Activated CD4-positive, alpha-beta memory T cell treated with anti-CD3 and anti-CD28 coated beads for 36 hours (primary cell): Measurements from ENCODE around the gene OR52K1. TPM values are rescaled to one million over a fixed set of nuclear protein-coding genes. Genes with fewer than 3 reads are reported as not detected.

ENCODE experiments used
- CTCF ChIA-PET: fragments of 350-600 bp; sonication (Branson Sonifier 250); formaldehyde crosslinking; loops from one replicate; lab custom pipeline; 2021; ENCODE audit warnings: antibody characterized with exemption, inconsistent platforms; lab: Charles Lee
- POLR2A ChIA-PET: fragments of 350-600 bp; sonication (Branson Sonifier 250); formaldehyde crosslinking; loops from one replicate; lab custom pipeline; 2021; ENCODE audit warnings: antibody characterized with exemption; lab: Charles Lee
- DNase-seq: peaks from one replicate; pipeline ENCODE4 v3.0.0-alpha.2; 2020
- H3K27ac Mint-ChIP-seq: one replicate; pipeline ENCODE4 v1.8.0; 2021; ENCODE audit warnings: mixed read lengths
- H3K27me3 Mint-ChIP-seq: one replicate; pipeline ENCODE4 v1.8.0; 2021; ENCODE audit warnings: mixed read lengths
- H3K36me3 Mint-ChIP-seq: one replicate; pipeline ENCODE4 v1.8.0; 2021; ENCODE audit warnings: mixed read lengths
- H3K4me1 Mint-ChIP-seq: one replicate; pipeline ENCODE4 v1.8.0; 2021; ENCODE audit warnings: low read depth, mixed read lengths
- H3K4me3 Mint-ChIP-seq: one replicate; pipeline ENCODE4 v1.8.0; 2021; ENCODE audit warnings: mild to moderate bottlenecking, mixed read lengths
- H3K9me3 Mint-ChIP-seq: one replicate; pipeline ENCODE4 v1.8.0; 2021; ENCODE audit warnings: mixed read lengths
- intact Hi-C: fragments of 100-400 bp; cut with micrococcal nuclease; formaldehyde crosslinking; loops from one replicate; pipeline ENCODE4 v1.15.1; 2023
- total RNA-seq, 2 experiments: library from RNA; stranded (reverse); gene quantifications; one replicate each; pipeline ENCODE4 v1.2.3, GENCODE V29; 2021

Gene OR52K1
- total RNA-seq, result not detected

DNA sequence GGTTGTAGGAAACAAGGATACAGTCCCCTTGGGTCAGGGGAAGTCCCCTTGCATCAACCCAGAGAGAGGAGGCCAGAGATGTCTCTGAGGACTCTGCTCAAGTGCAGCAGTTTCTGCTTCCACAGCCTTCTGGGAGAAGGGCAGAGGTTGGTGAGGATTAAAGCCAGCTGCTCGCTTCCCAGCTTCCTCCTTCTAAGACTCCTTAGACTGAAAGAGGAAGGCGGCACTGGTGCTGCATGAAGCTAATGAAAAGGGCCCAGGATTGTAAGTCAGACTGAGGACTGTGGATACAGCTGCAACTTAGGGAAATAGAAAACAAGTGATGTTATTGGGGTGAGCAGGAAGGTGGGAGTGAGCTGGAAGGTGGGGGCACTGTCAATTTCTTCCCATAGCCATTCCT is at the start of gene OR52K1:
Gene OR52K1, plus strand, starts transcription at position 202 of the 400 bp plus-strand sequence. CDS start 6,255 bp downstream, outside the sequence.
- intact Hi-C loops, result no loop called here
- DNase-seq, result no peak
- ChIA-PET POLR2A (no interaction called here), CTCF (interaction anchor here (0.8 to 1.7 kb wide), 2 partner anchors 10 to 294 kb away, joined by 3 to 10 read pairs; no protein-coding TSS in a partner anchor)
- H3K4me3 Mint-ChIP-seq, result no peak within 1 kb of the TSS
- H3K27ac Mint-ChIP-seq, result no peak within 1 kb of the TSS
- peaks cover 13% of the 10 kb centered on the region for H3K4me1 Mint-ChIP-seq
- no peaks in the 10 kb centered on the region for H3K9me3 Mint-ChIP-seq
- peaks cover 3% of the 10 kb centered on the region for H3K27me3 Mint-ChIP-seq
- H3K36me3 Mint-ChIP-seq, result no peaks in the 10 kb centered on the region

DNA sequence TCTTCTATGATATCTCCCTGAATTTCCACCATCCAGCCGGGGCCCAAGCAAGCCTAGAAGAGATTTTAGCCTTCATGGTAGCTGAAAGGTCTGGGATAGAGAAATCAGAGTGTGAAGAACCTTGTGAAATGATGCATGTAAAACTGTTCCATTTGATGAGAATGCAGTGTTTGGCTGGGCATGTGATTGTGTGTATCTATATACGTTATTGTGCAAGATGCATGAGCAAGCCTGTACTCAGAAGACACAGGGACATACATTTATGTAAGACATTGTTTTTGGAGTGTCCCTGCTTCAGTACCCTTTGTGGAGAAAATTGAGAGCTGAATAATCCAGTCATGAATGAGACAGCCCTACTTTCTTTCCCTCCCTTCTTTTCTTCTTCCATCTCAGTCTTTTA is 48.6 kb upstream of the OR52K1 start:
- H3K27me3 Mint-ChIP-seq, result peaks cover 6% of the 10 kb centered on the region
- ChIA-PET CTCF (no interaction called here), POLR2A (no interaction called here)

DNA sequence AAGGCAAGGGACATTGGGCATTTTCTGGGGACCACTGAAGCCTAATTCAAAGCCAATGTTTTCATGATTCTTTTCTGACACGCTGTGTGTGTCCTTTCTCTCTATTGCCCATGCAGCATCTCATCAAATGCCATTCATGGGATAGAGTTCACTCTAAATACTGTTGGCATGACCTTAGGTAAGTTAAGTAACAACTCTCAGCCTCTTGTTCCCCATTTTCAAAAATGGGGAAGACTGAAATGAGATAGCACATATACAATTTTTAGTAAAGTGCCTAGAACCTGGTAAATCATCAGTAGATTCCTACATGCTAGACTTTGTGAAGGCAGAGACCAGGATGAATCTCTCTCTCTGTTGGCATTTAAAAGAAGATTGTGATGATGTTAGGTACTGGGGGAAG is 46.0 kb upstream of the OR52K1 start:
- no peak for DNase-seq
- Mint-ChIP-seq H3K9me3 (peaks cover 4% of the 10 kb centered on the region), H3K36me3 (no peaks in the 10 kb centered on the region), H3K4me3 (no peak overlapping the region), H3K27me3 (peaks cover 9% of the 10 kb centered on the region), H3K4me1 (no peaks in the 10 kb centered on the region), H3K27ac (no peak overlapping the region)
- ChIA-PET POLR2A (no interaction called here), CTCF (no interaction called here)
- intact Hi-C loops, result no loop called here

More for the DNA sequence above, 48.6 kb upstream of the OR52K1 start:
- Mint-ChIP-seq H3K4me1 (no peaks in the 10 kb centered on the region), H3K9me3 (peaks cover under 1% of the 10 kb centered on the region), H3K4me3 (no peak overlapping the region), H3K36me3 (no peaks in the 10 kb centered on the region), H3K27ac (no peak overlapping the region)
- intact Hi-C loops, result no loop called here
- no peak for DNase-seq

DNA sequence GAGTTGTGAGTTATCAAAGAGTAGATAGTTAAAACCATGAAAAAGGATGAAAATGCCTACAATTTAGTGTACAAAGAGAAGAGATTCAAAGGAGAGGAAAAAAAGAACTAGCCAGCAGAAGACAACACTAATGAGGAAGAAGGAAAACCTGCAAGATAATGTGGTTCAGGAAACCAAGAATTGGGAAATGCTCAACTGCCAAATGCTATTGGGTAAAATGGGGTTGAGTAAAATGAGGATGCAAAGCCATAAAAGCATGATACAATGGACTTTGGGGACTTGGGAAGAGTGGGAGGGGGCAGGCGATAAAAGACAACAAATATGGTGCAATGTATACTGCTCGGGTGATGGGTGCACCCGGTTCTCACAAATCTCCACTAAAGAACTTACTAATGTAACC is 40.9 kb upstream of the OR52K1 start:
- H3K9me3 Mint-ChIP-seq, result peaks cover 4% of the 10 kb centered on the region
- no peak for DNase-seq
- H3K36me3 Mint-ChIP-seq, result no peaks in the 10 kb centered on the region
- POLR2A ChIA-PET, result no interaction called here
- peaks cover 8% of the 10 kb centered on the region for H3K27me3 Mint-ChIP-seq
- no peak overlapping the region for H3K4me3 Mint-ChIP-seq
- H3K27ac Mint-ChIP-seq, result no peak overlapping the region
- intact Hi-C loops, result no loop called here
- CTCF ChIA-PET, result no interaction called here
- H3K4me1 Mint-ChIP-seq, result no peaks in the 10 kb centered on the region

DNA sequence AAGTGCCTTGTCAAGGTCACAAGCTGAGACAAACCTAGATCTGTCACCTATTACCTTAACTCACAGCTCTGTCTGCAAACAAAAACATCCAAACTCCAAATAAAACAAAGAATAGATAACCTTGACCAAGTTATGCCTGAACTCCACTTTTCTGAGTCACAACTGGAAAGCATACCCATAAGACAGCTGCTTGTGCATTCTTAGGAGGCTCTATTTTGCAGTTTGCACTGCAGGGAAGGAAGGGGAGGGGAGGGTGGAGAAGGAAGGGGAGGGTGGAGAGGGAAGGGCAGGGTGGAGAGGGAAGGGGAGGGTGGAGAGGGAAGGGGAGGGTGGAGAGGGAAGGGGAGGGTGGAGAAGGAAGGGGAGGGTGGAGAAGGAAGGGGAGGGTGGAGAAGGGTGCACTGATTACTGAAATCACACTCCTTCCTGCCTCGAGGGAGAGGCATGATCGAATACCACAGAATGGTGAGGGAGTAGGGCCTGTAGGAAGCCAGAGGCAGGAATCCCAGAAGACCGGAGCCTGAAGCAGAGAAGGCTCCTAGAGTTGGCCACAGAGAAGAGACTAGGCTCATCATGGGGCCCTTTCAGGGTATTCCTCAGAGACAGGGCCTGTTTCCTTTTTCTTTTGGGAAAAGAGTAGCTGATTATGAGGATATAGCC is 39.1 kb upstream of the OR52K1 start:
- no peaks in the 10 kb centered on the region for H3K36me3 Mint-ChIP-seq
- ChIA-PET CTCF (interaction anchor here (1.3 kb wide), 1 partner anchor 256 kb away, joined by 3 read pairs; no protein-coding TSS in a partner anchor), POLR2A (no interaction called here)
- H3K4me3 Mint-ChIP-seq, result no peak overlapping the region
- intact Hi-C loops, result no loop called here
- no peak overlapping the region for H3K27ac Mint-ChIP-seq
- peaks cover 4% of the 10 kb centered on the region for H3K9me3 Mint-ChIP-seq
- DNase-seq, result no peak
- no peaks in the 10 kb centered on the region for H3K4me1 Mint-ChIP-seq
- peaks cover 4% of the 10 kb centered on the region for H3K27me3 Mint-ChIP-seq

DNA sequence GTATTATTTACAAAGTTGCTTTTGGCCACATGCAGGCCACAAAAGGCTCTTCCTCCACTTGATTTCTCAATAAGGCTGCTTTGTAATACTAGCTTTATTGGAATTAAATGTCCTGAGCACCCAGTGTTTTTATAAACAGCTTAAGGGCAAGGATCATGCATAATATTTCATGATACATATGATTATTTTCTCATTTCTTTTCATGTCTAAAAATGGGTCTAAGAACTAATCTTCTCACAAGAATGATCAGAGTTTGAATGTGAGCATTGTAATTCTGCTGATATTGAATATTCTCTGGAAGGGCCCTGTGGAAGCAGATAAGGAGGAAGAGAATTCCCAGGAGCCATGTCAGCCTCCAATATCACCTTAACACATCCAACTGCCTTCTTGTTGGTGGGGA is 33.5 kb upstream of the OR52K1 start, which contains the start of gene OR52K2:
Gene OR52K2, plus strand, starts transcription at position 301 of the 400 bp plus-strand sequence. Its CDS starts 45 bp downstream, at position 346.
- Mint-ChIP-seq H3K4me3 (no peak within 1 kb of the TSS), H3K36me3 (no peaks in the 10 kb centered on the region), H3K27me3 (peaks cover 2% of the 10 kb centered on the region), H3K9me3 (peaks cover 3% of the 10 kb centered on the region), H3K27ac (no peak within 1 kb of the TSS), H3K4me1 (no peaks in the 10 kb centered on the region)
- DNase-seq, result no peak
- CTCF ChIA-PET, result no interaction called here
- intact Hi-C loops, result no loop called here
- POLR2A ChIA-PET, result no interaction called here

DNA sequence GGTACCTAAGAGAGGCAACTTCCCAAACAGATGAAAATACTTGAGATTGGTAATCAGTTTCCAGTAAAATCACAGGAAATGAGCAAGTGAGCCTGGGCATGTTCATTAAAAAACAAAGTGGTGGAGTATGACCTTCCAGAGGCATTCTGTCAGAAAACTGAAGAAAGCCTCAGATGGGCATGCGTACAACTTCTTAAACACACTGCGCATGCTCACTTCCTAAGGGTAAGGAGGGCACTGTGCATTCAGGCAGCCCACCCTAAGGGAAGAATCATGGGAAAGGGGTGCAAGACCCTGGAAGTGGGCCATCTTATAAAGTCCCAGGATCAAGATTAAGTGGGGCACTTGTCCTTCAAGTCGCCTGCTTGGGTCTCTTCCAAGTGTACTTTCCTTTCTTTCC is 29.3 kb upstream of the OR52K1 start:
- Mint-ChIP-seq H3K36me3 (no peaks in the 10 kb centered on the region), H3K9me3 (peaks cover 10% of the 10 kb centered on the region), H3K4me1 (no peaks in the 10 kb centered on the region), H3K4me3 (no peak overlapping the region), H3K27me3 (peaks cover 4% of the 10 kb centered on the region), H3K27ac (no peak overlapping the region)
- ChIA-PET CTCF (no interaction called here), POLR2A (no interaction called here)
- no peak for DNase-seq
- intact Hi-C loops, result no loop called here

DNA sequence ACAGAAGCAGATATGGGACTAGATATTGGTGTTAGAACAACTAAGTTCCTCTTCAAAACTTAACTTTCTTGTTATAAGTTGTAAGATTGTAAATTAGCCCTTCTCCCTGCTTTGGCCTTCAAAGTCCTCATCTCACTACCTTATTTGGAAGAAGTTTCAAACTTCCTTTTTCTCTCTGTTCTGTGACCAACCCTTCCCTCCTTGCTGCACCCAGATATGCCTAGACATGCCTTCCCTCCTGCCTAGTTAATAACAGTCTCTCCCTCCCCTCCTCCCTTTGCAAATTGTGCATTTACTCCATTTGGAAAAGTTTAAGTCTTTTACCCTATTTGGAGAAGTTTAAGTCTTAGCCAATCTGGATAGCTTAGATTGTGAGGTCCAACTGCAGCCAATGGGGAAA is 28.4 kb upstream of the OR52K1 start:
- H3K27me3 Mint-ChIP-seq, result peaks cover 4% of the 10 kb centered on the region
- POLR2A ChIA-PET, result no interaction called here

DNA sequence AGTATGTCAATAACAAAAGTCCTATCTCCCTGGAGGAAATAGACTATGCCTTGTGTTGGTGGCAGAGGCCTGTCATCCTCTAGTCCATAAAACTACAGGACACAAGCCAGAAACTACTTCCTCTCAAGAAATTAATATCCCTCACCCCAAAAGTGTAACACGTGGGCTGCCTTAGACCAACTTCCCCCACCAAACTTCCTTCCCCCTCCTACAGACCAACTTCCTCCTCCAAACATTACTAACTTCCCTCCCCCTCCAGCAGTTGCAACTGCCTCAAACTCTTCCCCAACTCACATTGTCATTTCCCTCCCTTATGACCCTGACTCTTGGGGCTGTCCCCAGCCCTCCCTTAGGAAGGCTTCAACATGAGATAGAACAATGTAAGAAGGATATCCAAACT is 27.0 kb upstream of the OR52K1 start:
- Mint-ChIP-seq H3K27ac (no peak overlapping the region), H3K4me1 (no peaks in the 10 kb centered on the region), H3K4me3 (no peak overlapping the region)

More for the DNA sequence above, 28.4 kb upstream of the OR52K1 start:
- intact Hi-C loops, result no loop called here
- peaks cover 10% of the 10 kb centered on the region for H3K9me3 Mint-ChIP-seq
- H3K4me3 Mint-ChIP-seq, result no peak overlapping the region
- CTCF ChIA-PET, result no interaction called here
- no peaks in the 10 kb centered on the region for H3K4me1 Mint-ChIP-seq
- no peak for DNase-seq
- H3K36me3 Mint-ChIP-seq, result no peaks in the 10 kb centered on the region
- H3K27ac Mint-ChIP-seq, result no peak overlapping the region

DNA sequence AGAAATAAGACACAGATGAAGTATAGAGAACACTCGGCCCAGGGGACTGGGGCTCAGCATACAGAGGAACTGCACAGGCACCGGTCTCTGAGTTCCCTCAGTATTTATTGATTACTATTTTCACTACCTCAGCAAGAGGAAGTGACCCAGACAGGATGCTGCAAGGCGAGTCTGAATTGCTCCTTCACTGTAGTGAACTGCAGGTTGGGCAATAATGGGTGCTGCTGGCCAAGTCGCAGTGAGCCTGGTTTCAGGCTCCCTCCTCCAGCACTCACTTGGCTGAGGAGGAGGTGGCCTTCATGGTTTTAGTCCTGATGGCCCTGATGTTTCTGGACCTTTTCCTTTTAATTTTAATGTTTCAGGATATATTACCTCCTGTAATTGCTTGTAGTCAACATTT is 22.9 kb upstream of the OR52K1 start:
- no peak overlapping the region for H3K27ac Mint-ChIP-seq
- POLR2A ChIA-PET, result no interaction called here
- no peak for DNase-seq
- no peaks in the 10 kb centered on the region for H3K4me1 Mint-ChIP-seq
- no peaks in the 10 kb centered on the region for H3K36me3 Mint-ChIP-seq
- CTCF ChIA-PET, result no interaction called here
- no peak overlapping the region for H3K4me3 Mint-ChIP-seq
- peaks cover 8% of the 10 kb centered on the region for H3K9me3 Mint-ChIP-seq
- peaks cover 7% of the 10 kb centered on the region for H3K27me3 Mint-ChIP-seq
- intact Hi-C loops, result no loop called here

More for the DNA sequence above, 27.0 kb upstream of the OR52K1 start:
- no peak for DNase-seq
- intact Hi-C loops, result no loop called here
- H3K36me3 Mint-ChIP-seq, result no peaks in the 10 kb centered on the region
- ChIA-PET CTCF (no interaction called here), POLR2A (no interaction called here)
- peaks cover 4% of the 10 kb centered on the region for H3K27me3 Mint-ChIP-seq
- H3K9me3 Mint-ChIP-seq, result peaks cover 10% of the 10 kb centered on the region

DNA sequence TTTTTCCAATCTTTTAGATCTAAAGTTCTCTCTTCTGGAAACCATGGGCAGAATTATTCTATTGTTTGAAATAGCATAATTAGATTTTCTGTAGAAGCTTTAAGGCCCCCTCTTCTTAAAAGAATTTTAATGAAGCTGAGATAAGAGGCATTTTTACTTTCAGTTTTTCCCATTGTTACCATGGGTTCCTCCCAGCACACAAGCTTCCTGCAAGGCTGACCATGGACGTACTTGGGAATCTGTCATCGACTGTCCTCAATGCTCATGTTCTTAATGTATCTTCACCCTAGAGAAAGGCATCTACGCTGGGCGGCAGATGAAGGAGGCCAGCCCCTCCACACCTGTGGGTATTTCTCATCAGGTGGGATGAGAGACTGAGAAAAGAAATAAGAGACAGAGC is 22.3 kb upstream of the OR52K1 start:
- H3K9me3 Mint-ChIP-seq, result peaks cover 10% of the 10 kb centered on the region
- DNase-seq, result no peak
- intact Hi-C loops, result no loop called here
- no peak overlapping the region for H3K4me3 Mint-ChIP-seq
- H3K27me3 Mint-ChIP-seq, result peaks cover 7% of the 10 kb centered on the region
- POLR2A ChIA-PET, result no interaction called here
- H3K4me1 Mint-ChIP-seq, result no peaks in the 10 kb centered on the region
- CTCF ChIA-PET, result no interaction called here
- no peaks in the 10 kb centered on the region for H3K36me3 Mint-ChIP-seq
- H3K27ac Mint-ChIP-seq, result no peak overlapping the region

DNA sequence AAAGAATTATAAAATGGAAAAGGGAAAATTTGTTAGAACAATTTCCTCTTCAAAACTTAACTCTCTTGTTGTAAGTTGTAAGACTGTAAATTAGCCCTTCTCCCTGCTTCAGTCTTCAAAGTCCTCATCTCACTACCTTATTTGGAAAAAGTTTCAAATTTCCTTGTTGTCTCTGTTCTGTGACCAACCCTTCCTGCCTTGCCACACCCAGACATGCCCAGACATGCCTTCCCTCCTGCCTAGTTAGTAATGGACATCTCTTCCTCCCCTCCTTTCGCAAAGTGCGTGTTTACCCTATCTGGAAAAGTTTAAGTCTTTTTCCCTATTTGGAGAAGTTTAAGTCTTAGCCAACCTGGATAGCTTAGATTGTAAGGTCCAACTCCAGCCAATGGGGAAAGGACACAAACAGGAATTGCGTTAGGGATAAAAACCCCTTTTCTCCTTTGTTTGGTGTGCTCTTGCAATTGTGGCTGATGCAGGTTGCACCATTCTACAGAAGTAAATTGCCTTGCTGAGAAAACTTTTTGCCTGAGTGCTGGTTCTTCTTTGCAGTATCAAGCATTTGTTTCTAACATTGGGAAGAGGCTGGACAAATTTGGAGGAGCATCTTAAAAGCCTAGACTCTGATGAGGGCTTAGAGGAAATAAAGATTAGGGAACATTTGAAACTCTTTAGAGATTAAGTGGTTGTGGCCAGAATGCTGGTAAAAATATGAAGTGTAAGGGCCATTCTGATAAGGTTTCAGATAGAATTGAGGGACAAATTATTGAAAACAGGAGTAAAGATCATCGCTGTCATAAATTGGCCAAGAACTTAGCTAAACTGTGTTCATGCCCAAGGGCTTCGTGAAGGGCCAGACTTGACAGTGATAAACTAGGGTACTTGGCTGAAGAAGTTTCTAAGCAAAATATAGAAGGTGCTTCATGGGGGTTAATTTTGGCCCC is 18.0 kb upstream of the OR52K1 start:
- H3K27ac Mint-ChIP-seq, result no peak overlapping the region
- no peak for DNase-seq

More for the DNA sequence above, 18.0 kb upstream of the OR52K1 start:
- intact Hi-C loops, result no loop called here
- POLR2A ChIA-PET, result no interaction called here
- H3K27me3 Mint-ChIP-seq, result peaks cover 9% of the 10 kb centered on the region
- H3K9me3 Mint-ChIP-seq, result peaks cover 10% of the 10 kb centered on the region
- H3K4me3 Mint-ChIP-seq, result no peak overlapping the region
- no peaks in the 10 kb centered on the region for H3K36me3 Mint-ChIP-seq
- no peaks in the 10 kb centered on the region for H3K4me1 Mint-ChIP-seq
- CTCF ChIA-PET, result interaction anchor here (1.4 kb wide), 1 partner anchor 277 kb away, joined by 4 read pairs; no protein-coding TSS in a partner anchor
